GM12878 (cell line): Measurements from ENCODE around the gene TM9SF4.

Source experiments
- CBX3 ChIP-seq: fragments of 200-600 bp; sonication (generic); IDR thresholded peaks from 2 replicates; pipeline ENCODE4 v1.6.1; 2016; ENCODE audit warnings: low read depth, borderline replicate concordance
- CEBPB ChIP-seq, 2 experiments: fragments of 150-350 bp in 1 of 2; IDR thresholded peaks; 2 replicates each; pipeline ENCODE4 v1.6.1; 2012 to 2014; ENCODE audit warnings: low read depth in 2 of 2, low read length in 2 of 2, borderline replicate concordance in 1 of 2, inconsistent platforms in 1 of 2
- CTCF ChIP-seq, 3 experiments: IDR thresholded peaks in 2 of 3; conservative IDR thresholded peaks in 1 of 3; 2 replicates each; pipeline ENCODE4 v1.5.1; 2011; ENCODE audit warnings: low read depth in 3 of 3, low read length in 3 of 3, mild to moderate bottlenecking in 3 of 3, control low read depth in 2 of 3, moderate library complexity in 2 of 3, inconsistent platforms in 1 of 3, mixed read lengths in 1 of 3; ENCODE audit not compliant: control insufficient read depth in 2 of 3, insufficient read depth in 1 of 3; ENCODE audit errors: extremely low read depth in 1 of 3
- NFXL1 ChIP-seq: fragments of 450-650 bp; IDR thresholded peaks from 2 replicates; pipeline ENCODE4 v1.6.1; 2017; ENCODE audit warnings: antibody characterized with exemption, mild to moderate bottlenecking, borderline replicate concordance
- TCF7 ChIP-seq: IDR thresholded peaks from 2 replicates; pipeline ENCODE4 v1.6.1; 2014; ENCODE audit warnings: antibody characterized with exemption, borderline replicate concordance
- TF ChIP-seq, protein P1 (sequence below): IDR thresholded peaks from 2 replicates; pipeline ENCODE4 v1.6.1; 2012; ENCODE audit warnings: low read length, inconsistent platforms
- TF ChIP-seq, protein P2 (sequence below): IDR thresholded peaks from 2 replicates; pipeline ENCODE4 v1.6.1; 2011; ENCODE audit warnings: borderline replicate concordance, low read depth, mild to moderate bottlenecking, moderate library complexity, mixed read lengths, low read length; ENCODE audit not compliant: insufficient read depth; ENCODE audit errors: extremely low read length
- TF ChIP-seq, protein P3 (sequence below): IDR thresholded peaks from 2 replicates; pipeline ENCODE4 v1.6.1; 2011; ENCODE audit warnings: borderline replicate concordance, low read depth, mild to moderate bottlenecking, moderate library complexity, low read length; ENCODE audit not compliant: insufficient read depth, poor library complexity, severe bottlenecking

GRCh38 chr20:32127347-32127746 lies 17.8 kb downstream of the TM9SF4 start:
- TF ChIP-seq CEBPB (IDR thresholded peaks at IDR 0.05; ENCODE audit: borderline replicate concordance in 1 of 2, low read depth in 2 of 2, low read length in 2 of 2) (no peak), CBX3 (no peak), NFXL1 (no peak), TCF7 (no peak), CTCF (IDR thresholded peaks at IDR 0.05 in 2 of 3, conservative IDR thresholded peaks at IDR 0.05 in 1 of 3; ENCODE audit: control insufficient read depth in 2 of 3, extremely low read depth in 1 of 3, insufficient read depth in 1 of 3, low read depth in 3 of 3, low read length in 3 of 3) (no peak)
- TF ChIP-seq, protein P1, sequence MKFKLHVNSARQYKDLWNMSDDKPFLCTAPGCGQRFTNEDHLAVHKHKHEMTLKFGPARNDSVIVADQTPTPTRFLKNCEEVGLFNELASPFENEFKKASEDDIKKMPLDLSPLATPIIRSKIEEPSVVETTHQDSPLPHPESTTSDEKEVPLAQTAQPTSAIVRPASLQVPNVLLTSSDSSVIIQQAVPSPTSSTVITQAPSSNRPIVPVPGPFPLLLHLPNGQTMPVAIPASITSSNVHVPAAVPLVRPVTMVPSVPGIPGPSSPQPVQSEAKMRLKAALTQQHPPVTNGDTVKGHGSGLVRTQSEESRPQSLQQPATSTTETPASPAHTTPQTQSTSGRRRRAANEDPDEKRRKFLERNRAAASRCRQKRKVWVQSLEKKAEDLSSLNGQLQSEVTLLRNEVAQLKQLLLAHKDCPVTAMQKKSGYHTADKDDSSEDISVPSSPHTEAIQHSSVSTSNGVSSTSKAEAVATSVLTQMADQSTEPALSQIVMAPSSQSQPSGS = no peak
- TF ChIP-seq, protein P2, sequence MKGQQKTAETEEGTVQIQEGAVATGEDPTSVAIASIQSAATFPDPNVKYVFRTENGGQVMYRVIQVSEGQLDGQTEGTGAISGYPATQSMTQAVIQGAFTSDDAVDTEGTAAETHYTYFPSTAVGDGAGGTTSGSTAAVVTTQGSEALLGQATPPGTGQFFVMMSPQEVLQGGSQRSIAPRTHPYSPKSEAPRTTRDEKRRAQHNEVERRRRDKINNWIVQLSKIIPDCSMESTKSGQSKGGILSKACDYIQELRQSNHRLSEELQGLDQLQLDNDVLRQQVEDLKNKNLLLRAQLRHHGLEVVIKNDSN = no peak
- TF ChIP-seq, protein P3, sequence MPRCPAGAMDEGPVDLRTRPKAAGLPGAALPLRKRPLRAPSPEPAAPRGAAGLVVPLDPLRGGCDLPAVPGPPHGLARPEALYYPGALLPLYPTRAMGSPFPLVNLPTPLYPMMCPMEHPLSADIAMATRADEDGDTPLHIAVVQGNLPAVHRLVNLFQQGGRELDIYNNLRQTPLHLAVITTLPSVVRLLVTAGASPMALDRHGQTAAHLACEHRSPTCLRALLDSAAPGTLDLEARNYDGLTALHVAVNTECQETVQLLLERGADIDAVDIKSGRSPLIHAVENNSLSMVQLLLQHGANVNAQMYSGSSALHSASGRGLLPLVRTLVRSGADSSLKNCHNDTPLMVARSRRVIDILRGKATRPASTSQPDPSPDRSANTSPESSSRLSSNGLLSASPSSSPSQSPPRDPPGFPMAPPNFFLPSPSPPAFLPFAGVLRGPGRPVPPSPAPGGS = no peak
